H1 (cell line): Measurements from ENCODE around the gene LCT. TPM values are rescaled to one million over a fixed set of nuclear protein-coding genes. Genes with fewer than 3 reads are reported as not detected.
A peak's percentile ranks its signal among the peaks of the same experiment; 100 is the strongest.

Experiments used
- CTCF ChIA-PET: fragments of 300-600 bp; sonication (Branson Sonifier 250); formaldehyde crosslinking; loops from one replicate; lab custom pipeline; 2021; ENCODE audit not compliant: partially characterized antibody; lab: Charles Lee
- POLR2A ChIA-PET: fragments of 300-600 bp; sonication (Branson Sonifier 250); formaldehyde crosslinking; loops from one replicate; lab custom pipeline; 2021; ENCODE audit warnings: inconsistent platforms; ENCODE audit not compliant: partially characterized antibody; lab: Charles Lee
- DNase-seq, 2 experiments: peaks; one replicate each; pipeline versions ENCODE4 v3.0.0 to v3.0.0-alpha.2; 2010 to 2022; ENCODE audit warnings: low spot score in 2 of 2, low read depth in 1 of 2, mixed read lengths in 1 of 2
- FAIRE-seq: peaks from 2 replicates; lab custom pipeline; 2011; peaks lifted over from hg19 to GRCh38; lab: Jason Lieb, UNC
- H2AFZ ChIP-seq: 2 replicates; pipeline ENCODE4 v1.8.1; 2012; ENCODE audit warnings: low read length, inconsistent platforms
- H2AK5ac ChIP-seq: 2 replicates; pipeline ENCODE4 v1.6.1; 2013; ENCODE audit warnings: low read depth, low read length
- H2BK120ac ChIP-seq: replicated peaks from 2 replicates; pipeline ENCODE3; 2013; ENCODE audit warnings: low read depth, low read length, inconsistent platforms
- H2BK12ac ChIP-seq: 2 replicates; pipeline ENCODE4 v1.6.1; 2013; ENCODE audit warnings: low read depth, low read length
- H2BK15ac ChIP-seq: 2 replicates; pipeline ENCODE4 v1.6.1; 2013; ENCODE audit warnings: low read length
- H2BK20ac ChIP-seq: 2 replicates; pipeline ENCODE4 v1.6.1; 2013; ENCODE audit warnings: low read length
- H2BK5ac ChIP-seq: 2 replicates; pipeline ENCODE4 v1.6.1; 2013; ENCODE audit warnings: low read depth, low read length
- H3K14ac ChIP-seq: 2 replicates; pipeline ENCODE4 v1.6.1; 2013; ENCODE audit warnings: inconsistent platforms; ENCODE audit not compliant: insufficient read length
- H3K18ac ChIP-seq: 2 replicates; pipeline ENCODE4 v1.6.1; 2013; ENCODE audit warnings: low read length; ENCODE audit errors: extremely low read depth
- H3K23ac ChIP-seq: 2 replicates; pipeline ENCODE4 v1.6.1; 2013; ENCODE audit warnings: inconsistent platforms; ENCODE audit not compliant: insufficient read length
- H3K23me2 ChIP-seq: 2 replicates; pipeline ENCODE4 v1.6.1; 2013; ENCODE audit warnings: low read depth, low read length
- H3K27ac ChIP-seq: 2 replicates; pipeline ENCODE4 v1.6.1; 2011; ENCODE audit warnings: low read depth, low read length, inconsistent platforms
- H3K27me3 ChIP-seq, 4 experiments: replicated peaks in 1 of 4; 1 replicate in 1 of 4; 2 replicates in 3 of 4; pipeline versions ENCODE4 v1.6.1 to v1.8.1; 2011 to 2013; ENCODE audit warnings: low read length in 3 of 4, mild to moderate bottlenecking in 3 of 4, inconsistent platforms in 2 of 4, mixed read lengths in 2 of 4, moderate library complexity in 1 of 4; ENCODE audit not compliant: control insufficient read depth in 3 of 4, insufficient read depth in 3 of 4; ENCODE audit errors: extremely low read depth in 1 of 4
- H3K36me3 ChIP-seq, 4 experiments: 2 replicates each; pipeline versions ENCODE4 v1.6.1 to v1.8.1; 2011 to 2013; ENCODE audit warnings: mild to moderate bottlenecking in 4 of 4, low read length in 3 of 4, moderate library complexity in 2 of 4, control low read depth in 1 of 4, inconsistent platforms in 1 of 4; ENCODE audit not compliant: insufficient read depth in 4 of 4, control insufficient read depth in 2 of 4
- H3K4ac ChIP-seq: replicated peaks from 2 replicates; pipeline ENCODE3; 2013; ENCODE audit warnings: low read length, low read depth, mixed read lengths, inconsistent platforms; ENCODE audit not compliant: insufficient read length
- H3K4me1 ChIP-seq, 4 experiments: replicated peaks in 1 of 4; 1 replicate in 1 of 4; 2 replicates in 3 of 4; pipeline versions ENCODE4 v1.6.1 to v1.8.1; 2011 to 2013; ENCODE audit warnings: low read length in 3 of 4, inconsistent platforms in 2 of 4, mixed read lengths in 1 of 4; ENCODE audit not compliant: insufficient read depth in 4 of 4, control insufficient read depth in 3 of 4
- H3K4me2 ChIP-seq, 2 experiments: 2 replicates each; pipeline versions ENCODE4 v1.6.1 to v1.8.1; 2011 to 2013; ENCODE audit warnings: low read depth in 2 of 2, low read length in 2 of 2, control low read depth in 1 of 2, inconsistent platforms in 1 of 2, mild to moderate bottlenecking in 1 of 2; ENCODE audit not compliant: insufficient read depth in 1 of 2
- H3K4me3 ChIP-seq, 4 experiments: fragments of 200-600, 300-600 bp in 1 of 4; sonication (generic), shearing (Covaris generic), sonication (Bioruptor Twin) in 1 of 4; 2 replicates each; pipeline versions ENCODE4 v1.5.1 to v1.8.1; 2011 to 2016; ENCODE audit warnings: low read length in 4 of 4, low read depth in 3 of 4, control low read depth in 2 of 4, inconsistent platforms in 2 of 4, mild to moderate bottlenecking in 2 of 4, mixed read lengths in 1 of 4, moderate library complexity in 1 of 4; ENCODE audit not compliant: insufficient read depth in 2 of 4; ENCODE audit errors: extremely low read depth in 1 of 4
- H3K56ac ChIP-seq: replicated peaks from 2 replicates; pipeline ENCODE3; 2013; ENCODE audit warnings: low read depth, mild to moderate bottlenecking, mixed read lengths, low read length, inconsistent platforms; ENCODE audit not compliant: insufficient read length
- H3K79me1 ChIP-seq: 2 replicates; pipeline ENCODE4 v1.6.1; 2013; ENCODE audit warnings: low read depth, low read length, control low read depth
- H3K79me2 ChIP-seq, 2 experiments: 2 replicates each; pipeline versions ENCODE4 v1.6.1 to v1.8.1; 2012 to 2013; ENCODE audit warnings: low read length in 2 of 2, mild to moderate bottlenecking in 2 of 2, inconsistent platforms in 1 of 2; ENCODE audit not compliant: insufficient read depth in 2 of 2, control insufficient read depth in 1 of 2
- H3K9ac ChIP-seq, 4 experiments: replicated peaks in 1 of 4; 1 replicate in 1 of 4; 2 replicates in 3 of 4; pipeline versions ENCODE4 v1.6.1 to v1.8.1; 2011 to 2013; ENCODE audit warnings: low read depth in 3 of 4, low read length in 3 of 4, control low read depth in 2 of 4, mild to moderate bottlenecking in 2 of 4, moderate library complexity in 2 of 4, inconsistent platforms in 1 of 4; ENCODE audit errors: extremely low read depth in 1 of 4
- H3K9me3 ChIP-seq, 2 experiments: 2 replicates each; pipeline versions ENCODE4 v1.6.1 to v1.8.1; 2012 to 2013; ENCODE audit warnings: mild to moderate bottlenecking in 2 of 2, moderate library complexity in 2 of 2, control low read depth in 1 of 2, inconsistent platforms in 1 of 2, low read depth in 1 of 2, low read length in 1 of 2, mixed read lengths in 1 of 2; ENCODE audit not compliant: insufficient read depth in 2 of 2
- H4K20me1 ChIP-seq, 2 experiments: replicated peaks in 1 of 2; 2 replicates each; pipeline versions ENCODE3 to v1.8.1; 2011 to 2013; ENCODE audit warnings: inconsistent platforms in 2 of 2, low read length in 2 of 2, mild to moderate bottlenecking in 1 of 2; ENCODE audit not compliant: insufficient read depth in 2 of 2, control insufficient read depth in 1 of 2
- H4K5ac ChIP-seq: 2 replicates; pipeline ENCODE4 v1.6.1; 2013; ENCODE audit warnings: low read length, low read depth, mixed read lengths, inconsistent platforms; ENCODE audit not compliant: insufficient read length
- H4K8ac ChIP-seq: 2 replicates; pipeline ENCODE4 v1.8.0; 2013; ENCODE audit warnings: mild to moderate bottlenecking, moderate library complexity, low read length, inconsistent platforms; ENCODE audit not compliant: insufficient read depth; ENCODE audit errors: extremely low read depth
- H4K91ac ChIP-seq: replicated peaks from 2 replicates; pipeline ENCODE3; 2013; ENCODE audit warnings: low read length, mixed read lengths, inconsistent platforms; ENCODE audit not compliant: insufficient read length
- BCL11A ChIP-seq, 2 experiments: IDR thresholded peaks; one replicate each; pipeline ENCODE4 v1.6.1; 2011; ENCODE audit warnings: low read depth in 2 of 2, low read length in 2 of 2, mild to moderate bottlenecking in 2 of 2
- CHD1 ChIP-seq: IDR thresholded peaks from 2 replicates; pipeline ENCODE4 v1.6.1; 2012; ENCODE audit warnings: low read depth, low read length, improper control_type of control experiment
- CHD2 ChIP-seq: IDR thresholded peaks from 2 replicates; pipeline ENCODE4 v1.6.1; 2012; ENCODE audit warnings: low read length, improper control_type of control experiment
- CREB1 ChIP-seq: IDR thresholded peaks from 2 replicates; pipeline ENCODE4 v1.6.1; 2012; ENCODE audit warnings: inconsistent platforms
- E2F6 ChIP-seq: IDR thresholded peaks from 2 replicates; pipeline ENCODE4 v1.6.1; 2012; ENCODE audit warnings: inconsistent platforms
- EP300 ChIP-seq, 2 experiments: IDR thresholded peaks; 1 replicate in 1 of 2; 2 replicates in 1 of 2; pipeline ENCODE4 v1.6.1; 2011 to 2012; ENCODE audit warnings: low read depth in 2 of 2, low read length in 2 of 2, mild to moderate bottlenecking in 2 of 2, borderline replicate concordance in 1 of 2, inconsistent platforms in 1 of 2, moderate library complexity in 1 of 2
- JUN ChIP-seq: IDR thresholded peaks from 2 replicates; pipeline ENCODE4 v1.6.1; 2011; ENCODE audit warnings: low read depth, mild to moderate bottlenecking, improper control_type of control experiment, low read length
- KDM5A ChIP-seq: fragments of 200-600 bp; IDR thresholded peaks from 2 replicates; pipeline ENCODE4 v1.7.1; 2012; ENCODE audit warnings: mild to moderate bottlenecking, low read length, inconsistent platforms, mixed read lengths
- NANOG ChIP-seq: IDR thresholded peaks from 2 replicates; pipeline ENCODE4 v1.6.1; 2011; ENCODE audit warnings: low read length, low read depth, mild to moderate bottlenecking, inconsistent platforms; ENCODE audit not compliant: insufficient read depth, poor library complexity, severe bottlenecking
- POLR2A ChIP-seq, 2 experiments: IDR thresholded peaks; 1 replicate in 1 of 2; 2 replicates in 1 of 2; pipeline ENCODE4 v1.6.1; 2011; ENCODE audit warnings: low read depth in 2 of 2, low read length in 2 of 2, mild to moderate bottlenecking in 2 of 2; ENCODE audit errors: control extremely low read depth in 1 of 2
- SUZ12 ChIP-seq: fragments of 200-600 bp; sonication (generic); IDR thresholded peaks from 2 replicates; pipeline ENCODE4 v1.6.1; 2012; ENCODE audit warnings: mild to moderate bottlenecking, inconsistent platforms, low read length, moderate library complexity, mixed read lengths
- TBP ChIP-seq: IDR thresholded peaks from 2 replicates; pipeline ENCODE4 v1.6.1; 2011; ENCODE audit warnings: low read depth, low read length, improper control_type of control experiment
- TCF12 ChIP-seq: IDR thresholded peaks from 2 replicates; pipeline ENCODE4 v1.6.1; 2011; ENCODE audit warnings: low read depth, mild to moderate bottlenecking, low read length
- WGBS, 2 experiments: shearing (Covaris generic) in 1 of 2; methylation state at CpG; one replicate each; pipeline versions ENCODE4 v1.1.6 to v1.1.7; 2013 to 2015; ENCODE audit warnings: low lambda C conversion rate in 2 of 2, mixed read lengths in 2 of 2, inconsistent platforms in 1 of 2, low coverage in 1 of 2, missing lambda C conversion rate in 1 of 2; ENCODE audit not compliant: insufficient replicate concordance in 2 of 2, insufficient coverage in 1 of 2, insufficient read length in 1 of 2; ENCODE audit errors: extremely low coverage in 1 of 2, missing lambda C conversion rate in 1 of 2; 5-methylcytosine and 5-hydroxymethylcytosine counted together
- polyA plus RNA-seq, 7 experiments: library from polyadenylated mRNA; depleted of rRNA in 3 of 7; stranded (reverse) in 5 of 7; unstranded in 2 of 7; fragments of >200 nt in 5 of 7; fragments of 200-250 nt in 2 of 7; gene quantifications; 1 replicate in 5 of 7; 2 replicates in 1 of 7; 4 replicates in 1 of 7; pipeline versions ENCODE4 v1.2.1 to v1.2.3, GENCODE V29; 2011 to 2013; ENCODE audit warnings: missing spikeins in 2 of 7, mixed read lengths in 2 of 7
- total RNA-seq: library from RNA; stranded (reverse); fragmentation: NEBNext Ultra II Directional; extraction: Animal tissue kit (Norgen Biotek cat#: 25700); gene quantifications from 2 replicates; pipeline ENCODE4 v1.2.1, GENCODE V29; 2021

LCT gene
- total and polyA plus RNA-seq, 2 of the 8 experiments (the other 6 are each of a cell fraction or from before 2014, with no cell fraction given), result 0.06 TPM; not detected in 1

GRCh38 chr2:135844301-135844895, 7.4 kb upstream of the LCT start:
- Histone ChIP-seq H3K79me2 (no peaks in the 10 kb centered on the region), H2BK5ac (no peak overlapping the region), H3K4me2 (no peak overlapping the region), H2BK120ac (no peak overlapping the region), H4K8ac (no peak overlapping the region), H2AFZ (no peak overlapping the region), H2AK5ac (no peak overlapping the region), H3K18ac (no peak overlapping the region), H3K23me2 (no peaks in the 10 kb centered on the region), H3K14ac (no peak overlapping the region), H4K91ac (no peak overlapping the region), H3K27ac (no peak overlapping the region), H2BK15ac (no peak overlapping the region), H3K56ac (no peak overlapping the region), H2BK20ac (no peak overlapping the region), H3K4ac (no peak overlapping the region), H3K4me3 (no peak overlapping the region), H4K5ac (no peak overlapping the region), H3K9me3 (no peaks in the 10 kb centered on the region), H3K36me3 (peaks cover 18 to 89% (median 57%) of the 10 kb centered on the region in 4 experiments), H4K20me1 (peaks cover 0 to 4% of the 10 kb centered on the region in 2 experiments), H3K79me1 (no peaks in the 10 kb centered on the region; the same call in 1 of the 2 replicates), H3K9ac (no peak overlapping the region), H3K4me1 (no peaks in the 10 kb centered on the region), H3K27me3 (no peaks in the 10 kb centered on the region), H3K23ac (no peak overlapping the region), H2BK12ac (no peak overlapping the region)
- ChIA-PET CTCF (interaction anchor here (0.6 to 1.1 kb wide), 5 partner anchors 10 to 88 kb away, joined by 3 to 4 read pairs (median 4); no protein-coding TSS in a partner anchor), POLR2A (interaction anchor here (0.6 to 1.0 kb wide), 2 partner anchors 21 to 31 kb away, joined by 3 to 4 read pairs; no protein-coding TSS in a partner anchor)
- DNase-seq, result peak in 1 of 2 experiments; percentile 11
- no peak for FAIRE-seq
- WGBS, 2 experiments, result 90% methylated on average over 12 of the region's 12 CpGs; no CpG with 5 or more reads in 1 of the 2 experiments
- no peak for TF ChIP-seq CREB1
- TF ChIP-seq POLR2A (IDR thresholded peaks at IDR 0.05; ENCODE audit: control extremely low read depth in 1 of 2, low read depth in 2 of 2, low read length in 2 of 2), result no peak
- no peak for TF ChIP-seq CHD1
- TF ChIP-seq KDM5A, result no peak
- no peak for TF ChIP-seq TCF12
- TF ChIP-seq EP300 (IDR thresholded peaks at IDR 0.05; ENCODE audit: borderline replicate concordance in 1 of 2, low read depth in 2 of 2, low read length in 2 of 2), result no peak
- no peak for TF ChIP-seq CHD2
- TF ChIP-seq NANOG, result no peak
- no peak for TF ChIP-seq BCL11A (IDR thresholded peaks at IDR 0.05; ENCODE audit: low read depth in 2 of 2, low read length in 2 of 2)
- TF ChIP-seq E2F6, result no peak
- no peak for TF ChIP-seq TBP
- no peak for TF ChIP-seq SUZ12
- no peak for TF ChIP-seq JUN
